ENCODE measurements around the gene KIF6.

Gene KIF6

DNA sequence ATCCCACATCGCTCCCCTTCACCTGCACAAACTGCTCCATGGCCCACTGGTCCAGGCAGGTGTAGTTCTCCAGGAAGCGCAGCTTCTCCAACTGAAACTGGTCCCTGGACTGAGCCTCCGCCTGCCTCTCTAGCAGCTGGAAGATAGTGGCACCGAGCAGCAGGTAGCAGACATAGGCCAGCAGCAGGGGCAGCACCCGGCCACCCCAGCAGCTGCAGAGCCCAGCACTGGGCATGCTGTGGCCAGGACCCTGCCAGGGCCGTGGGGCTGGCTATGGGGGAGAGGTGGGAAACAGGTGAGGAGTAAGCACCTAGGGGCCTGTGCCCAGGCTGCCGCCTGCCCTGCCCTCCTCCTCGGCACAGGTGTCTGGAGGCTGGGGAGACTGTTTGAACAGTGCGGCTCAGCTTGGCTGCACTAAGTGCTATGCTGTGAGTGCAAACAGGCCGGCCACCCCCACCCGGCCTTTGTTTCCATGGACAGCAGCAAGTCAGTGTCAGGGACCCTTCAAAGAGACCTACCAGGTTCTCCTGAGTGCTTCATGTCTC lies 402.8 kb downstream of the KIF6 start, which contains the start of gene KCNK16:
Gene KCNK16, minus strand, starts transcription at position 397 of the 545 bp plus-strand sequence. Its CDS starts 162 bp downstream, at position 235.
- H3K4me1 ChIP-seq = peaks cover 37% of the 10 kb centered on the region
- H3K4me2 ChIP-seq = peak within 1 kb of the TSS; percentile 76
- H3K9me3 ChIP-seq = no peaks in the 10 kb centered on the region
- no peak within 1 kb of the TSS for H3K4me3 ChIP-seq
- no peak within 1 kb of the TSS for H3K9ac ChIP-seq
- no peaks in the 10 kb centered on the region for H3K27me3 ChIP-seq
- H4K20me1 ChIP-seq = no peaks in the 10 kb centered on the region
- TF ChIP-seq Cebpa-rat (IDR thresholded peaks at IDR 0.05) = no peak
- H3K27ac ChIP-seq = no peak within 1 kb of the TSS
- no peaks in the 10 kb centered on the region for H3K36me3 ChIP-seq

DNA sequence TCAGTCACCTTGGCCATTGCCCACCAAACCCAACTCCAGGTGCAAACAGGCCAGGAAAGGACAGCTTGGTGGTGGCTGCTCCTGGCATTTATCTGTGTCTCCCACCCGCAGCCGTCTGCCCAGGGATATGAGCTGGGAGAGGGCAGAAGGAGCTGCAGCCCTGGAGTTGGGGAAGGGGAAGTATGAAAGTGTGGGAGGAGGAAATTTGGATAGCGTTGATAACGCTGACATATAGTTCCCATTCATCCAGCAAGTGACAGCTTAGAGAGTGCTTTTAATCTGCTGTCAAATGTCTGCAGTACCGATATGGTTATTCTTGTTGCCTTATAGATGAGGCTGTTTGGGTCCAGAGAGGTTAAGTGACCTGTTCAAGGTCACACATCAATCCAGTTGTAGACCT lies 403.4 kb downstream of the KIF6 start:
- Histone ChIP-seq H3K9ac (no peak overlapping the region), H4K20me1 (no peaks in the 10 kb centered on the region), H3K4me1 (peaks cover 41% of the 10 kb centered on the region), H3K36me3 (no peaks in the 10 kb centered on the region), H3K4me3 (no peak overlapping the region), H3K27me3 (no peaks in the 10 kb centered on the region), H3K9me3 (no peaks in the 10 kb centered on the region), H3K27ac (no peak overlapping the region), H3K4me2 (peak overlapping the region; percentile 76)
- no peak for TF ChIP-seq Cebpa-rat (IDR thresholded peaks at IDR 0.05)

DNA sequence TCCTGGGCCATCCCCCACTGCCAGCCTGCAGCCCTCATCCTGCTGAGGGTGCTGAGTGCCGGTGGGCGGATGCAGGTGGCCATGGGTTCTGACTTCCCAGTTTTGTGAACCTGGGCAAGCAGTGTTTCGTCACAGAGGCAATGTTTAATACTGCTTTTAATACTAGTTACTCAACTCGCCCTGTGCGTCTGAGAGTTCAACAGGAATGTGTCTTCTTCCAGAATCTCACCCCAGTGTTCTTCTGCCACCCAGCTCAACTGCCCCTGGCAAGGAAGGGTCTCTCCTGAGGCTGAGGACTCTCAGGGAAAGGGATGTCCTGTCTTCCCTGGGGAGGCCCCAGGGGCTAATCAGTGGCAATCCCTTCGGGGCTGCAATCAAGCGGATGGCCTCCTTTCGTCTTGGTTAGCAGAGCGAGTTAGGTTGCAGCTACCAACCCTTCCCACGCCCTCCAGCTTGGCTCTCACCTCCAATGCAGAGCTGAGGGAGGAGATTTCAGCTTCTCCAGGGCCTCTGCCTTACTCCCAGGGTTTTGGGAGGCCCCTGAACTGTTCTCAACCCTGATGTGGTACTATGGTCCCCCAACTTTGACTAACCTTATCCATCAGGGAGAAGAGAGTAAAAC lies 404.7 kb downstream of the KIF6 start:
- H3K27ac ChIP-seq = peak overlapping the region; percentile 55
- H3K4me1 ChIP-seq = peaks cover 54% of the 10 kb centered on the region
- TF ChIP-seq Cebpa-rat (IDR thresholded peaks at IDR 0.05) = no peak
- peak overlapping the region; percentile 76 for H3K4me2 ChIP-seq
- H4K20me1 ChIP-seq = no peaks in the 10 kb centered on the region
- peak overlapping the region; percentile 30; the same call in 1 of the 2 replicates for H3K9ac ChIP-seq
- no peaks in the 10 kb centered on the region for H3K9me3 ChIP-seq
- H3K36me3 ChIP-seq = no peaks in the 10 kb centered on the region
- H3K4me3 ChIP-seq = no peak overlapping the region
- H3K27me3 ChIP-seq = peaks cover 1% of the 10 kb centered on the region; the same call in 1 of the 2 replicates

DNA sequence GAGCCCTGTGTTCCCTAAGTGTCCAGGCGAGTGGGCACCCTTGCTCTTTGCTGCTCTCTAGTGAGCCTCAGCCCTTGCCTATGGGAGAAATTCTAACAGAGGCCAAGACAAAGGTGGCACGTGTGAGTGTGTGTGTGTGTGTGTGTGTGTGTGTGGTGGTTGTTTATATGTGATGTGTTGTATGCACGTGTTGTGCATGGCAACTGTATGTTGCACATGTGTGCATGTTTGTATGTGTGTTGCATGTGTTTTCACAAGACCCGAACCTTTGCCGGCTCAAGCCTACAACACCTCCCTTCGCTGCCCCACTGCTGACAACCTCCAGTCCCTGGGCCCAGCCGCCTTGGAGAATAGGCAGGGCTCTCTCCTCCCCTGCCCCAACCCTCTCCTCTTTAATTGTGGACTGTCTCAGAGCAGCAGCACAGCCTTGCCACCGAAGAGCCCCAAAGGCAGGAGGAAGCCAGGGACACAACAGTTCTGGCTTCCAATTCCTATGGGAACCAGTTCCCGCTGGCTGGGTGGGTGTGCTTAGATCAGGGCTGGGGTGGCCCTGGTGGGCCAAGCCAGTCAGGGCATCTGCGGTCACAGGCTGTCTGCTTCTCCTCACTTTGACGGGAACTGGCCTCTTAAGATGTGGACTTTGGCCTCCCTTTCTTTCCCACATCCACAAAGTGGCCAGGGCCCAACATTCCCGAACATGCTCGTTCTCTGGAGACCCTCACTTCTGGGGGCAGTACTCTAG lies 405.4 kb downstream of the KIF6 start:
- Histone ChIP-seq H3K36me3 (no peaks in the 10 kb centered on the region), H3K4me1 (peaks cover 61% of the 10 kb centered on the region), H3K4me2 (peak overlapping the region; percentile 76), H3K27ac (peak overlapping the region; percentile 55), H3K9ac (0 out of 2 replicates have a peak overlapping the region, but pooled peaks have one; percentile 30), H3K27me3 (peaks cover 8% of the 10 kb centered on the region), H3K9me3 (no peaks in the 10 kb centered on the region), H4K20me1 (no peaks in the 10 kb centered on the region), H3K4me3 (no peak overlapping the region)
- no peak for TF ChIP-seq Cebpa-rat (IDR thresholded peaks at IDR 0.05)

DNA sequence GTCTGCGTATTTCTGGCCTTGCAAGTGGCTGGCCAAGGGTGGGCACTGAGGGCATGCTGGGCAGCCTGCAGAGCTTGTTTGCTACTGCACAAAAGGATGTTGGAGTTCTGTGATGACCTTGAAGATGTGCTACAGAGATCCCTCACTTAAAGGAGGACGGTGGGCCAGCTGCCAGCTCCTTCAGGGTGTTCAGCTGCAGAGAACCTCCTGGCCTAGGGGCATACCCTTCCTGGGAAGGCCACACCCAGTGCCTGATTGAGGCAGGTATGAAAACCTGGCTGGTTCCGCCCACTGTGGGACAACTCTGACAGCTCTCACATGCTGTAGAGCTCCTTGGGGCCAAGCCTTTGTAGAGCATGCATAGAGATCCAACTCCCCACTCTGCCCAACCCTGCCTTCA lies 408.0 kb downstream of the KIF6 start:
- no peak for TF ChIP-seq Cebpa-rat (IDR thresholded peaks at IDR 0.05)
- Histone ChIP-seq H3K4me1 (peaks cover 79% of the 10 kb centered on the region), H3K27me3 (peaks cover 33% of the 10 kb centered on the region), H4K20me1 (peaks cover 19% of the 10 kb centered on the region; the same call in 1 of the 2 replicates), H3K9me3 (no peaks in the 10 kb centered on the region; the same call in 1 of the 2 replicates), H3K9ac (no peak overlapping the region), H3K27ac (no peak overlapping the region), H3K4me2 (no peak overlapping the region), H3K4me3 (no peak overlapping the region), H3K36me3 (no peaks in the 10 kb centered on the region)

DNA sequence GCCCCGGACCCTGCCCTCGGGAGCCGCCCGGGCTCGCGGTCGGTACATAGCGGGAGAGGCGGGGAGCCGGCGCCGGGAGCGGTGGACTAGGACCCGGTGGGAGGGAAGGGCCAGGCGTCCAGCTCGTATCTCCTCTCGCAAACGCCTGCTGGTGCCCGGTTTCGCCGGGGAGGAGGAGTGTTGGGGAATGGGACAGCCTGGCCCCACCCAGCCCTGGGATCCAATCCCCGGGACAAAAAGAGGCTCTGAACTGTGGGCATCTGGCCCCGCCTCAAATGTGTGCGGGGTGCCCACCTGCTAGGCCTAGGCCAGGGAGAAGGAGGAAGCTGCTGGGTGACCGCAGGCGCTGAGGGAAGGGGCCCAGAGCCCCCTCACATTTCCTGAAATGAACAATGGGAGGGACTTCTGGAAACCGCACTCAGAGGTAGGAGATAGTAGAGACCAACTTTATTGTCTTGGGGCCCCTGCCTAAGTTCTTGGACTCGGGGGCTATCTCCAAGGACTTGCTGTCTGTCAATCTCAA lies 410.9 kb downstream of the KIF6 start, which contains the start of gene KCNK17:
Gene KCNK17, minus strand, starts transcription at position 147 of the 523 bp plus-strand sequence. Its CDS starts 99 bp downstream, at position 48.
- Histone ChIP-seq H3K27ac (peak within 1 kb of the TSS; percentile 69), H3K36me3 (no peaks in the 10 kb centered on the region), H3K4me2 (peak within 1 kb of the TSS; percentile 98), H4K20me1 (peaks cover 31% of the 10 kb centered on the region; the same call in 1 of the 2 replicates), H3K4me3 (peak within 1 kb of the TSS; percentile 65), H3K9me3 (no peaks in the 10 kb centered on the region; the same call in 1 of the 2 replicates), H3K27me3 (peaks cover 41% of the 10 kb centered on the region), H3K4me1 (peaks cover 72% of the 10 kb centered on the region), H3K9ac (peak within 1 kb of the TSS; percentile 56)
- no peak for TF ChIP-seq Cebpa-rat (IDR thresholded peaks at IDR 0.05)

DNA sequence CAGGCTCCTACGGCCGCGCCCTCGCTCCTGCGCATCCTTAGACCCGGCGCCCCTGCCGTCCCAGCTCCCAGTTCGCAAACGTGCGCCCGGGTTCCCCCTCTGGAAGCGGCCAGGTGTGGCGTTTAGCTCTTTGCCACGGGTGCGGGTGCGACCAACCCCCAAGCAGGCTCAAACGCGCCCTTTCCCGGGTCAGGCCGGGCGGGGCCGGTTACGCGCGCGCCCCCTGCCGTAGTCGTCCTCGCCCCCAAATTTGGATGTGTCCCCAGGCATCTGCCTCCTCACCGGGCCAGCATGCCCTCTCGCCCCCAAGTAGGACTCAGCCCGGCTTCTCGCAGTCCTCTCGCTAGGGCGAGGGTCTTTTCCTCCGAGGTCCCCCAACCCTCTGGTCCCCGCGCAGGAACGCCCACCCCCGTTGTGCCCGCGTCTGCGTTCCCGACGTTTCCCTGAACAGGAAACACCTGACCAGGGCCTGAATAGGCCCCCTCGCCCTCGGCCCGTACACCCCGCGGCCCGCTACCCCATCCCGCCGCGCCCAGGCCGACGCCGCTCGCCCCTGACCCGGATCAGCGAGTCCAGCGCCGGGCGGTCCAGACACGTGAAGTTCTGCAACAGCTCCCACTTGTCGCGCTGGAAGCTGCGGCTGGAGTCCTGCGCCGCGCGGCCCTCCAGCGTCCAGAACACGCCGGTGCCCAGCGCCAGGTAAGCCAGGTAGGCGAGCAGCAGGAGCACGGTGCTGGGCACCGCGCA lies 411.5 kb downstream of the KIF6 start:
- Histone ChIP-seq H3K9me3 (no peaks in the 10 kb centered on the region; the same call in 1 of the 2 replicates), H3K27ac (peak overlapping the region; percentile 69), H3K4me1 (peaks cover 66% of the 10 kb centered on the region), H3K9ac (peak overlapping the region; percentile 56), H3K4me2 (peak overlapping the region; percentile 98), H3K4me3 (peak overlapping the region; percentile 65), H4K20me1 (peaks cover 31% of the 10 kb centered on the region; the same call in 1 of the 2 replicates), H3K27me3 (peaks cover 41% of the 10 kb centered on the region), H3K36me3 (no peaks in the 10 kb centered on the region)
- no peak for TF ChIP-seq Cebpa-rat (IDR thresholded peaks at IDR 0.05)

DNA sequence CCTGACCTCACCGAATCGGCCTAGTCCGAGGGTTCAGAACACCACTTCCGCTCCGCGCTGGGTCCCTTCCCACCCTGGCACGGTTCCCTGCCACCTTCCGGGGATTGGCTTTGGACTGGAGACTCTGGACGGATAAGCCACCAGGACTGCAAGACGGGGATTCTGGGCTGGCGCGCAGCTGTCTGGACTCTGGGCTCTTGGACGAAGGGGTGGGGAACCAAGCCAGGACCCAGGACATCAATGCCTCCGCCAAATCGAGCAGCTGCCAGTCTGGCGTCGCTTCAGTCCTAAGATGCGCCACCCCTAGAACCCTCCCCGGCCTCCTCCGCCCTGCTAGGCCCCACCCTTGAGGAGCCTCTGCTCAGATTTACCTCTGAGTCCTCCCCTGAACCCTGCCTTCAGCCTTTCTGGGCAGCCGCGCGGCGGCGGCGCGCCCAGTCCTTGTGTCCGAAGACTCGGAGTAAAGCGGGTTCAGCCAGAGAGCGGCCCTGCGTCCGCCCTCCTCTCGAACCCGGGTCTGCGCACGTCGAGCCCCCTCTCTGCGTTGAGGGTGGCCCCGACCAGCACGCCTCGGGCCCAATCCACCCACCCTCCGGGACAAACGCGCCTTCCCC lies 412.2 kb downstream of the KIF6 start:
- H3K9me3 ChIP-seq = no peaks in the 10 kb centered on the region; the same call in 1 of the 2 replicates
- peaks cover 62% of the 10 kb centered on the region for H3K4me1 ChIP-seq
- no peak overlapping the region for H3K27ac ChIP-seq
- H3K4me3 ChIP-seq = peak overlapping the region; percentile 65
- H4K20me1 ChIP-seq = peaks cover 31% of the 10 kb centered on the region; the same call in 1 of the 2 replicates
- TF ChIP-seq Cebpa-rat (IDR thresholded peaks at IDR 0.05) = no peak
- H3K27me3 ChIP-seq = peaks cover 41% of the 10 kb centered on the region
- H3K9ac ChIP-seq = no peak overlapping the region
- no peaks in the 10 kb centered on the region for H3K36me3 ChIP-seq
- H3K4me2 ChIP-seq = peak overlapping the region; percentile 98
